ENCODE results near the gene OR2T5.
"Not testable (repeated sequence)": the region's sequence is repeated elsewhere in the genome, so short reads cannot be mapped to it uniquely, and the experiment has no call there.

OR2T5 gene

GRCh38 chr1:248488289-248488688 is at the start of gene OR2T5:
OR2T5 (plus strand) TSS chr1:248488589; CDS start chr1:248488589, 0 bp downstream.
- not testable (repeated sequence) for DNase-seq (ENCODE audit: low spot score); FAIRE-seq

DNA sequence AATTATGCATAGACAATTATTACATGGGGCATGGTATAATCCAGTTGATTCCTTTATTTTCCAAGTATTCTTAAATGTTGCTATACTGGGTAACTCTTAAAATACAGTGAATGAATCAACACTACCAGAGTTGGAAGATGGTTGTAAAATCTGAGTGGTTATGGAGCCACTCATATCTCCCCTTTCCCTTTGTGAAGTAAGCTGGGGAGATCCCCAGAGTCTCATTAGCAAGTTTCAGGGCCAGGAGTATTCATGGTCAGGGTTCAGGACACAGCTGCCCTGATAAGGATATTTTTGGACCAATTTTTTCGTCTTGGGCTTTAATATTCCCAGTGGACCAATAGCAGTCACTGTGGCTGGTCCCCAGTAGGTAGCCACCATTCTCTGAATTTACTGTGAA is 49.7 kb upstream of the OR2T5 start:
- FAIRE-seq = not testable (repeated sequence)

DNA sequence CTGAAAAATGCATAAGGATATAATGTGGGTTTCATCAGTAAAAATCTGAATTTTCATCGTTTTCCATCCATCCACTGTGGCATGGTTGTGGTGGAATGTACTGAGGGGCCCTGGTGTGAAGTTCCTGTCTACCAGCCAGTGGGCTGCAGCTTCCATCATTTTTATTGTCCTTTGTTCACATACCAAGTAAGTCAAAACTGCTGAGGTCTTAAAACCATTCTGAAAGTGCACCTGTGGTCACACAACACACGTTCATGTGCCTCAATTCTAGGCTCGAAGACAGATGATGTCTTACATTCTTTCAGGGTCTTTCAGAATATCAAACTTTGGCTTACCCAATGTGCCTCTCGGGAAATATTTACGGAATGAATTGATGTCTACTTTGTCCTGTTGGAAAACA is 49.1 kb upstream of the OR2T5 start:
- not testable (repeated sequence) for FAIRE-seq; DNase-seq (ENCODE audit: low spot score)

More for the DNA sequence above, 49.7 kb upstream of the OR2T5 start:
- DNase-seq (ENCODE audit: low spot score) = not testable (repeated sequence)

DNA sequence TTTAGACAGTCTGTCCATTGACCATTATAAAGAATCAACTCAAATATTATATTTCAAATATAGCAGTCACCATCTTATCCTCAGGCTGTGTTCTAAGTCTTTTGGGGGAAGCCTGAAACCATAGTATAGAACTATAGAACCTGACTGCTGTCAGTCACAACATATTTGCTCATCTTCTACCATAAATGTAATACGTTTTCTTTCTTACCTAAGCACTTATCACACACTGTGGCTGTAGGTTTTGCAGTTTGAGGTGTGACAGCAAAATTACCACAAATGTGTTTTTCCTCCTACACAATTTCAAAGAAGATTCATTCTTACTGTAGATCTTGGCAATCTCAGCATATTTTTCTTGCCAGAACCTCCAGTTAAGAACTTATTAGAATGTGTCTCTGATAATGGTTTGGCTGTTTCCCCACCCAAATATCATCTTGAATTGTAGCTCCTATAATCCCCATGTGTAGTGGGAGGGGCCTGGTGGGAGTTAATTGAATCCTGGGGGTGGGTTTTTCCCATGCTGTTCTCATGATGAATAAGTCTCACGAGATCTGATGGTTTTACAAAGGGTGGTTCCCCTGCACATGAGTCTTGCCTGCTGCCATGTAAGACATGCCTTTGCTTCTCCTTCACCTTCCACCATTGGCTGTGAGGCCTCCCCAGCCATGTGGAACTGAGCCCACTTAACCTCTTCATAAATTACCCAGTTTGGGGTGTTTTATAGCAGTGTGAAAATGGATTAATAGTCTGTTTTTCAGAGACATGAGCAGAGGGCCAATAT is 45.7 kb upstream of the OR2T5 start:
- FAIRE-seq; DNase-seq (ENCODE audit: low spot score): not testable (repeated sequence)

DNA sequence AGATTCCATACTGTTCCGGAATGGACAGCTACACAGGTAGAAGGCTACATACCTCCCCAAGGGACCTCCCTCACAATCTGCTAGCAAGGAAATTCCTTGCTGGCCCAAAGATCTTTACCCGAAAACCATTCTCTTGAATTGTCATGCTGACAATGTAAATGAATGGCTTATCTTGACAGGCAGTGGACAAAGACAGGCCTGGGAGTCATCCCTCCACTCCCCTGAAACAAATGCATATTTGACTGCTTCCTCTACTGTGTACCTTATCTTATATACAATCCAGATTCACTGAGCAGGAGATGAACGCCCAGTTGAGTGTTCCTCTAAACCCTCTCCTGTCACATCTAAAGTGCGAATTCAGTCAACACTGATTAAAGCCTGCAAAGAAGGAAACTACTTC is 43.8 kb upstream of the OR2T5 start:
- not testable (repeated sequence) for FAIRE-seq; DNase-seq (ENCODE audit: low spot score)

DNA sequence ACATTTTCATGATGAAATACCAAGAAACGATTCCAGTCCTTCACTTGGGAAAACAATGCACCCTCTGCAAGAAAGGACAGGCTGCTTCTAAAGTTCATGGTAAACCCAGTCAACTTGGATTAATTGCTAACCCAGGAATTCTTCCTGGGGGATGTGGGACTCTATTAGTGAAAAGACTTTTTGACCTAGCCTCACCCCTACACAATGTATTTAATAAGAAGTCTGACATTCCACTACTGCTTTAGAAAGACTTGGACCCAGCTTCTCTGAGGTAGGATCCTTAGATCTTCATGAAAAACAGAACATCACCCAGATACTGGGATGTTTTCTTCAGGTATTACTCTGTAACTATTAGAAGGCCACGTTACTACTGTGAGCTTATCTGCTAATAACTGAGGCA is 43.0 kb upstream of the OR2T5 start, which contains the start of gene OR2T2:
Gene OR2T2 (plus strand): TSS at position 239 of the 400 bp plus-strand sequence. CDS start 7,161 bp downstream, outside the sequence.
- DNase-seq (ENCODE audit: low spot score); FAIRE-seq: not testable (repeated sequence)

DNA sequence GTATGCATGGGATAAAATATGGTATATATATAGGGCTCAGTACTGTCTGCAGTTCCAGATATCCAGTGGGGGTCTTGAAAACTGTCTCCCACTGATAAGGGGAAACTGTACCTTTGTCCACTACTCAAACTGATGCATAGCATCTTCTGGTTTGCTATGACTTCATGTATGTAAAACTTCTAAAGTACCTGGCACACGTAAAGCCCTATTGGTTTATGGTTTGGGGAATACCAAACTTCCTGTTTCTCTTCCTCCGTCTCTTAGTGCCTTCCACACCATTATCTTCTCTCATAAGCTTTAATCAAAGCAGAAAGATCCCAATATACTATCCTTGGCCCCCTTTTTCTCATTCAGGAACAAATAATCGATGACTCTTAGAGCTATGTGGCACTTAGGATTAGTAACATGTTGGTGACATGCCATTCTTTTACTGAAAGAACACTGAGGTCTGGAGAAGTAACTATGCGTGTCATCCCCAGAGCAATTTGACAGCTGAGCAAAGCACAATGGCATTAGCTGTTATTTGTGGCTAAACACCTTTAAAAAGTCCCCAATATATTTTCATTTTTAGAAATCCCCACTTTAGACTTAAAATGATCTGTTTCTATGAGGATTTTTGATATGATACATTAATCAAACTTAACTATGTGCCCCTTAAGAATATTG is 39.8 kb upstream of the OR2T5 start:
- FAIRE-seq; DNase-seq (ENCODE audit: low spot score): not testable (repeated sequence)

DNA sequence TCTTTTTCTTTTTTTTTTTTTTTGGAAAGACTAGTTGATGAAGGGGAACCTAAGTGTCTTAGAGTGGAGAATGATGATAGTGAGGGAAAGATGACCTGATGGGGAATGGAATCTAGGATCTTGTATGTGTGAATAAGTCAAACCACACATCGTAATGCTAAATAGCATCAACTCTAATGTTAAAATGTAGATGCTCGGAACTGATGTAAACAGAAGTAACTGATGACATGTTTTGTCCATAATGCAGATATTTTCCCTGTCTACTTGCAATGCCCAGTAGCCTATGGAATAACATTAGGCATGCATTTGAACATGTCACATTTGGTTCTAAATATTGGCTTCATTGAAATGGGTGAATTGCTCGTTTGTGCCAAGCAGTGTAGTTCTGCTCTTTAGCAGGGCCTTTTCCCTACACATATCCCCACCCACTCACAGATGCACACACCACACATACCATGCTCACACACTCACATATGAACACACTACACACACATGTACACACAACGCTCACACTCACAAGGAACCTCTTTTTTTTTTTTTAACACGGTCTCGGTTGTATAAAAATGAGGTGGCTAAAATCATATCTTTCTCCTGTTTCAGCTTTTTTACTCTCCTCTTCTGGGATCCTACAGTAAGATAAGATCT is 38.4 kb upstream of the OR2T5 start:
- not testable (repeated sequence) for FAIRE-seq

GRCh38 chr1:248450466-248451145 is 37.8 kb upstream of the OR2T5 start:
- not testable (repeated sequence) for DNase-seq (ENCODE audit: low spot score); FAIRE-seq

More for the DNA sequence above, 38.4 kb upstream of the OR2T5 start:
- not testable (repeated sequence) for DNase-seq (ENCODE audit: low spot score)

DNA sequence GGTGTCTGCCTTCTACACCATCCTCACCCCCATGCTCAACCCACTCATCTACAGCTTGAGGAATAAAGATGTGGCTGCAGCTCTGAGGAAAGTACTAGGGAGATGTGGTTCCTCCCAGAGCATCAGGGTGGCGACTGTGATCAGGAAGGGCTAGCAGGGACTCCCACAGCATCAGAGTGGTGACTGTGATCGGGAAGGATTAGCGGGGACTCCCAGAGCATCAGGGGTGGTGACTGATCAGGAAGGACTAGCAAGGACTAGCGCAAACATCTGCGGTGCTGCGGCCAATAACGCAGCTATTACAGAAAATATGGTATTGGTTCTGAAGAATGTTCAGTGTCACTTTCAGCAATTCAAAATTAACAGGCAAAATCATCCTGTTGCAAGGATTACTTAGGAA is 34.8 kb upstream of the OR2T5 start:
- DNase-seq (ENCODE audit: low spot score); FAIRE-seq: not testable (repeated sequence)

DNA sequence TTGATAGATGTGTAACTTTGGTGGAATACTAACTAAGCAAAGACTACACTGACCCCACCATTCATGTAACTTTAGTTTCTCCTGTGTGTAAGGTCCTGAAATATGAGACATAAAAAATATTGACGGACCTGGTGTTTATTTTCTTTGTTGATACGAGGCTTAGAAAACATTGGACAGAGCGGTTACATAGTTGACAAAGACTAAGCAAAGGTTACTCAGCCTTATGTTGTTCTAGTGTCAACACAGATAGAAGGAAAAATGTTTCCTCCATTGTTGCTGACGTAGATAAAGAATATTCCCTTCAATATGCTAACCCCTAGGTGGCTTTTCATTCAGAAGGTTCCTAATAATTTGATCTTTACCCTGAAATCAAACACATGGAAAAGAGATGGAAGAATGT is 33.3 kb upstream of the OR2T5 start:
- not testable (repeated sequence) for DNase-seq (ENCODE audit: low spot score); FAIRE-seq

DNA sequence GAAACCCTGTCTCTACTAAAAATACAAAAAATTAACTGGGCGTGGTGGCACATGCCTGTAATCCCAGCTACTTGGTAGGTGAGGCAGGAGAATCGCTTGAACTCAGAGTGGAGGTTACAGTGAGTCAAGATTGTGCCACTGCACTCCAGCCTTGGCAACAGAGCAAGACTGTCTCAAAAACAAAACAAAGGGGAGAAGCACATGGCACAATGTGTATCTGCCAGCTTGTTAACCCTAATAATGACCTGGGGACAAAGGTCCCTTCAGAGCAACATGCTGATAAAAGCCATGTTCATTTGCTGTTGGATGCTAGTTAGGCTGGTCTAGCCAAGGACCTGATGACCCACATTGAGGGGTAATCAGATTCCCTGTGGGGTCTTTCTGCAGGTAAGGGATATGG is 31.8 kb upstream of the OR2T5 start:
- FAIRE-seq; DNase-seq (ENCODE audit: low spot score): not testable (repeated sequence)

DNA sequence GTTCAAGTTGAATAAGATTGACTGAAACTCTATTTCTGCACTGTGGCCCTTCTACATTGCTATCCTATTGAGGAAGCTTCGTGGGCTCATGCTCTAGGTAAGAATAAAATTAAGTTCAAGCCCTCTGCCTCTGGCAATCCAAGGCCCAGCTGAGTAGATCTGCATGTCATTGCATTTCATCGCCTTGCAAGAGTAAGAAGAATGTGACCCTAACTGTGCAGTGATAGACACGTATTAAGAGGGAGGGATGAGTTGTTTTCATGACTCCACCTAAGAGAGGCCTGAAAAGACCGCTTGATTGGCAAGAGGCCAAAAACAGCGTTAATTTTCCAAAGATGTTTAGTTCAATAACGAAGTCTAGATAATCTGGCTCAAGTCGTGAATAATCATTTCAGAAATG is 29.3 kb upstream of the OR2T5 start:
- DNase-seq (ENCODE audit: low spot score); FAIRE-seq: not testable (repeated sequence)

GRCh38 chr1:248471154-248471553 is 17.2 kb upstream of the OR2T5 start:
- FAIRE-seq = no peak
- no peak for DNase-seq (ENCODE audit: low spot score)

GRCh38 chr1:248472111-248472510 is 16.3 kb upstream of the OR2T5 start:
- FAIRE-seq = not testable (repeated sequence)

DNA sequence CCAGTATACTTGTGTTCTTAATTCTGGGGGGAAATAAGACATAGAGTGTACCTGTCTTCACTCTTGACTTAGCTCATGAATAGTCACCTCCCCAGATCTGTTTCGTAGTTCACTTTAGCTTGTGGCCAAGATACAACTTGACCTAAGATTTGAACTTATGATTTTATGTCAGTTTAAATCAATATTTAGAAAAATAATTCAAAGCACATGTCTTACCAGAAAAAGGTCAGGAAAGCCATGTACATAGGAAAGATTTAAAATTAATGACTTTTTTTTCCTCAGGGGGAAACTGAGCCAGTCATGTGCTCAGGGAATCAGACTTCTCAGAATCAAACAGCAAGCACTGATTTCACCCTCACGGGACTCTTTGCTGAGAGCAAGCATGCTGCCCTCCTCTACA is 15.3 kb upstream of the OR2T5 start, which contains the start of gene OR2T3:
Gene OR2T3 (plus strand): TSS at position 301 of the 400 bp plus-strand sequence. CDS start 0 bp downstream, at position 301.
- FAIRE-seq = not testable (repeated sequence)

More at GRCh38 chr1:248472111-248472510, 16.3 kb upstream of the OR2T5 start:
- not testable (repeated sequence) for DNase-seq (ENCODE audit: low spot score)

DNA sequence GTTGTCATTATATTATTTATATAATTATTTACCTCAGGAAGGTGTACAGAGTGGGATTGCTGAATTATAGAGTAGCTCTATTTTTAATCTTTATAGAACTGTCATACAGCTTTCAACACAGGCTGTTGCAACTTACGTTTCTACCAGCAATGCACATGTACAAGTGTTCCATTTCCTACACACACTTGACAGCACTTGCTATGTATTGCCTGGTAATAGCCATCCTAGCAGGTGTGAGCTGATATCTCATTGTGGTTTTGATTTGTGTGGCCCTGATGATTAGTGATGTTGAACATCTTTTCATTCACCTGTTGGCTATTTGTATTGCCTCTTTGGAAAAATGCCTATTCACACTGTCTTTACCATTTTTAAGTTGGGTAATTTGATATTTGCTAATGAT is 12.7 kb upstream of the OR2T5 start:
- not testable (repeated sequence) for DNase-seq (ENCODE audit: low spot score); FAIRE-seq

More for the DNA sequence above, 15.3 kb upstream of the OR2T5 start, which contains the start of gene OR2T3:
- DNase-seq (ENCODE audit: low spot score) = not testable (repeated sequence)

GRCh38 chr1:248481686-248482579 is 6.5 kb upstream of the OR2T5 start:
- not testable (repeated sequence) for DNase-seq (ENCODE audit: low spot score); FAIRE-seq

- not testable (repeated sequence) for FAIRE-seq; DNase-seq (ENCODE audit: low spot score)
These were observed 8.3 kb downstream of the OR2T5 start for GRCh38 chr1:248496661-248497060.
